HepG2 (cell line): ENCODE results near the gene RASSF4. TPM values are rescaled to one million over a fixed set of nuclear protein-coding genes. Genes with fewer than 3 reads are reported as not detected.

Source experiments
- CHD2 ChIP-seq: IDR thresholded peaks from 2 replicates; pipeline ENCODE4 v1.6.1; 2011; ENCODE audit warnings: low read depth, low read length, improper control_type of control experiment
- KDM4B ChIP-seq: sonication (generic); formaldehyde crosslinking; IDR thresholded peaks from 2 replicates; pipeline ENCODE4 v1.4.0; 2020; ENCODE audit warnings: missing genetic modification reagents
- SALL2 ChIP-seq: sonication (generic); formaldehyde crosslinking; IDR thresholded peaks from 2 replicates; pipeline ENCODE4 v1.8.1; 2023; ENCODE audit warnings: mild to moderate bottlenecking, missing genetic modification reagents, inconsistent platforms
- SETDB1 ChIP-seq: sonication (generic); formaldehyde crosslinking; IDR thresholded peaks from 2 replicates; pipeline ENCODE4 v1.5.1; 2020; ENCODE audit warnings: missing genetic modification reagents, mild to moderate bottlenecking, borderline replicate concordance
- SOX13 ChIP-seq, 3 experiments: fragments of 450-650 bp in 1 of 3; sonication (generic) in 1 of 3; formaldehyde crosslinking in 1 of 3; IDR thresholded peaks in 2 of 3; conservative IDR thresholded peaks in 1 of 3; 2 replicates each; pipeline versions ENCODE4 v1.5.0 to v1.6.1; 2016 to 2020; ENCODE audit warnings: antibody characterized with exemption in 1 of 3, mild to moderate bottlenecking in 1 of 3, missing compliant biosample characterization in 1 of 3, missing genetic modification reagents in 1 of 3, moderate library complexity in 1 of 3
- ZKSCAN1 ChIP-seq: fragments of 150-350 bp; IDR thresholded peaks from 2 replicates; pipeline ENCODE4 v1.6.1; 2014; ENCODE audit warnings: low read length
- ZKSCAN8 ChIP-seq: IDR thresholded peaks from 2 replicates; pipeline ENCODE4 v1.6.1; 2016; ENCODE audit warnings: borderline replicate concordance, missing genetic modification reagents, missing compliant biosample characterization
- ZNF496 ChIP-seq: sonication (generic); formaldehyde crosslinking; IDR thresholded peaks from 2 replicates; pipeline ENCODE4 v1.8.1; 2023; ENCODE audit warnings: mild to moderate bottlenecking, moderate library complexity, missing genetic modification reagents; ENCODE audit not compliant: insufficient replicate concordance
- ZNF552 ChIP-seq: sonication (generic); formaldehyde crosslinking; IDR thresholded peaks from 2 replicates; pipeline ENCODE4 v1.9.0; 2022; ENCODE audit warnings: missing genetic modification reagents, mild to moderate bottlenecking, borderline replicate concordance
- ZSCAN29 ChIP-seq: sonication (generic); formaldehyde crosslinking; conservative IDR thresholded peaks from 2 replicates; pipeline ENCODE4 v1.4.0; 2020; ENCODE audit warnings: mild to moderate bottlenecking, missing genetic modification reagents
- polyA plus RNA-seq, 8 experiments: library from polyadenylated mRNA; depleted of rRNA in 3 of 8; stranded (reverse) in 7 of 8; unstranded in 1 of 8; fragments of >200 nt; fragmentation: Illumina TruSeq in 4 of 8; extraction: Trizol in 4 of 8; gene quantifications; 2 replicates each; pipeline versions ENCODE4 v1.2.1 to v1.2.3, GENCODE V29; 2011 to 2016; ENCODE audit warnings: low read depth in 4 of 8, missing spikeins in 1 of 8, mixed read lengths in 1 of 8; ENCODE audit not compliant: insufficient read depth in 1 of 8
- total RNA-seq, 5 experiments: library from RNA; depleted of rRNA; stranded (reverse); fragments of >200 nt; fragmentation: Illumina TruSeq; extraction: Trizol; gene quantifications; 2 replicates each; pipeline ENCODE4 v1.2.3, GENCODE V29; 2016; ENCODE audit warnings: low read depth in 1 of 5
- TF ChIP-seq, protein P1 (sequence below): sonication (generic); formaldehyde crosslinking; IDR thresholded peaks from 2 replicates; pipeline ENCODE4 v1.5.0; 2020; ENCODE audit warnings: missing genetic modification reagents
- TF ChIP-seq, protein P2 (sequence below): sonication (generic); formaldehyde crosslinking; IDR thresholded peaks from 2 replicates; pipeline ENCODE4 v1.4.0; 2020; ENCODE audit warnings: missing genetic modification reagents
- TF ChIP-seq, protein P3 (sequence below): sonication (generic); formaldehyde crosslinking; IDR thresholded peaks from 2 replicates; pipeline ENCODE4 v1.5.1; 2020; ENCODE audit warnings: mild to moderate bottlenecking, missing genetic modification reagents, borderline replicate concordance
- TF ChIP-seq, protein P4 (sequence below): sonication (generic); formaldehyde crosslinking; IDR thresholded peaks from 2 replicates; pipeline ENCODE4 v1.8.0; 2023; ENCODE audit warnings: mild to moderate bottlenecking, missing genetic modification reagents
- TF ChIP-seq, protein P5 (sequence below): IDR thresholded peaks from 2 replicates; pipeline ENCODE4 v1.6.1; 2016; ENCODE audit warnings: low read depth, missing genetic modification reagents, missing compliant biosample characterization

RASSF4 gene
- total and polyA plus RNA-seq, 2 of the 13 experiments (the other 11 are each of a cell fraction or from before 2014, with no cell fraction given) = 34.0 to 51.7 TPM

DNA sequence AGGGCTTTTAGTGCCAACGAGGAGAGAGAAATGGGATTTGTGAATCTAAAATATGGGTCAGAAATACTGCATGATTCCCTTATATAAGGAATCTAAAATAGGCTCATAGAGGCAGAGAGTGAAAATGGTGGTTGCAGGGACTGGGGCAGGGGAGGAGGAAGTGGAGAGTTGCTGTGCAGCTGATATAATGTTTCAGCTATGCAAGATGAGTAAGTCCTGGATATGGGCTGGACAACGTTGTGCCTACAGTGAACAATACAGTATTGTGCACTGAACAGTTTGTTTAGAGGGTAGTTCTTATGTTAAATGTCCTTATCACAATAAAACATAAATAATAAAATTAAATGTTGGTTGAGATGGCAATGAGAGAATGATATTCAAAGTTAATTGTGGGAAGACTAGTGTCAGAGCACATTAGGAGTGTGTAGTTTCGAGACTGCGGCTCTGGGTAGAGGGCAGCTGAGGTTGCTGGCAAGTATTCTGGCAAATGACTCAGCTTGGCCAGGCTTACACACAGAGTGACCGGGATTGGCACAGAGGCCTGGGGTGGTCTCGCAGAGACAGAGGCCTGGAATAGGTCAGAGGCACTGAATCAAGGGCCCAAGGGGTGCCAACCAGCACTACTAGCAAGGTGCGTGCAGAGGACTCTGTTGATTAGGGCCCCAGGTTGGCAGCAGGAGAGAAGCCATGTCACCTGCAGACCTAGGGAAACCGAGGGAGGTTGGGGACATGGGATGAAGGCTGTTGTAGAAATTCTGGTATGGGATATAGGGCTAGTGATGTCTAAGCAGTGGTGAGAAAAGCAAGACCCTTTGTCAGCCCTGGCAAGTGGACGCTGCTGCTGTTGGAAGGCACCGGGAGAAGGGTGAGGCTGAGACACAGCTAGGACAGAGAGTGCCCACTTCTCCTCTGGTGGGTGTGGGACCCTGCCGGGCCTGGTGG lies 21.8 kb downstream of the RASSF4 start (continued):
- no peak for TF ChIP-seq ZNF496 (CRISPR knock-in tag)
- TF ChIP-seq, protein P1, sequence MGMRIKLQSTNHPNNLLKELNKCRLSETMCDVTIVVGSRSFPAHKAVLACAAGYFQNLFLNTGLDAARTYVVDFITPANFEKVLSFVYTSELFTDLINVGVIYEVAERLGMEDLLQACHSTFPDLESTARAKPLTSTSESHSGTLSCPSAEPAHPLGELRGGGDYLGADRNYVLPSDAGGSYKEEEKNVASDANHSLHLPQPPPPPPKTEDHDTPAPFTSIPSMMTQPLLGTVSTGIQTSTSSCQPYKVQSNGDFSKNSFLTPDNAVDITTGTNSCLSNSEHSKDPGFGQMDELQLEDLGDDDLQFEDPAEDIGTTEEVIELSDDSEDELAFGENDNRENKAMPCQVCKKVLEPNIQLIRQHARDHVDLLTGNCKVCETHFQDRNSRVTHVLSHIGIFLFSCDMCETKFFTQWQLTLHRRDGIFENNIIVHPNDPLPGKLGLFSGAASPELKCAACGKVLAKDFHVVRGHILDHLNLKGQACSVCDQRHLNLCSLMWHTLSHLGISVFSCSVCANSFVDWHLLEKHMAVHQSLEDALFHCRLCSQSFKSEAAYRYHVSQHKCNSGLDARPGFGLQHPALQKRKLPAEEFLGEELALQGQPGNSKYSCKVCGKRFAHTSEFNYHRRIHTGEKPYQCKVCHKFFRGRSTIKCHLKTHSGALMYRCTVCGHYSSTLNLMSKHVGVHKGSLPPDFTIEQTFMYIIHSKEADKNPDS (CRISPR knock-in tag) = no peak
- TF ChIP-seq, protein P2, sequence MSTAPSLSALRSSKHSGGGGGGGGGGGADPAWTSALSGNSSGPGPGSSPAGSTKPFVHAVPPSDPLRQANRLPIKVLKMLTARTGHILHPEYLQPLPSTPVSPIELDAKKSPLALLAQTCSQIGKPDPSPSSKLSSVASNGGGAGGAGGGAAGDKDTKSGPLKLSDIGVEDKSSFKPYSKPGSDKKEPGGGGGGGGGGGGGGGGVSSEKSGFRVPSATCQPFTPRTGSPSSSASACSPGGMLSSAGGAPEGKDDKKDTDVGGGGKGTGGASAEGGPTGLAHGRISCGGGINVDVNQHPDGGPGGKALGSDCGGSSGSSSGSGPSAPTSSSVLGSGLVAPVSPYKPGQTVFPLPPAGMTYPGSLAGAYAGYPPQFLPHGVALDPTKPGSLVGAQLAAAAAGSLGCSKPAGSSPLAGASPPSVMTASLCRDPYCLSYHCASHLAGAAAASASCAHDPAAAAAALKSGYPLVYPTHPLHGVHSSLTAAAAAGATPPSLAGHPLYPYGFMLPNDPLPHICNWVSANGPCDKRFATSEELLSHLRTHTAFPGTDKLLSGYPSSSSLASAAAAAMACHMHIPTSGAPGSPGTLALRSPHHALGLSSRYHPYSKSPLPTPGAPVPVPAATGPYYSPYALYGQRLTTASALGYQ (CRISPR knock-in tag) = no peak
- TF ChIP-seq ZKSCAN1 = no peak
- no peak for TF ChIP-seq ZKSCAN8
- TF ChIP-seq SALL2 (CRISPR knock-in tag) = no peak
- TF ChIP-seq, protein P3, sequence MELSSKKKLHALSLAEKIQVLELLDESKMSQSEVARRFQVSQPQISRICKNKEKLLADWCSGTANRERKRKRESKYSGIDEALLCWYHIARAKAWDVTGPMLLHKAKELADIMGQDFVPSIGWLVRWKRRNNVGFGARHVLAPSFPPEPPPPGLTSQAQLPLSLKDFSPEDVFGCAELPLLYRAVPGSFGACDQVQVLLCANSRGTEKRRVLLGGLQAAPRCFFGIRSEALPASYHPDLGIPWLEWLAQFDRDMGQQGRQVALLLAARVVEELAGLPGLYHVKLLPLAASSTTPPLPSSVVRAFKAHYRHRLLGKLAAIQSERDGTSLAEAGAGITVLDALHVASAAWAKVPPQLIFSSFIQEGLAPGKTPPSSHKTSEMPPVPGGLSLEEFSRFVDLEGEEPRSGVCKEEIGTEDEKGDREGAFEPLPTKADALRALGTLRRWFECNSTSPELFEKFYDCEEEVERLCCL (CRISPR knock-in tag) = no peak
- TF ChIP-seq, protein P4, sequence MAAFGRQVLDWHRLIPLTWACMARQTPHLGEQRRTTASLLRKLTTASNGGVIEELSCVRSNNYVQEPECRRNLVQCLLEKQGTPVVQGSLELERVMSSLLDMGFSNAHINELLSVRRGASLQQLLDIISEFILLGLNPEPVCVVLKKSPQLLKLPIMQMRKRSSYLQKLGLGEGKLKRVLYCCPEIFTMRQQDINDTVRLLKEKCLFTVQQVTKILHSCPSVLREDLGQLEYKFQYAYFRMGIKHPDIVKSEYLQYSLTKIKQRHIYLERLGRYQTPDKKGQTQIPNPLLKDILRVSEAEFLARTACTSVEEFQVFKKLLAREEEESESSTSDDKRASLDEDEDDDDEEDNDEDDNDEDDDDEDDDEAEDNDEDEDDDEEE = no peak
- no peak for TF ChIP-seq KDM4B (CRISPR knock-in tag)
- TF ChIP-seq, protein P5, sequence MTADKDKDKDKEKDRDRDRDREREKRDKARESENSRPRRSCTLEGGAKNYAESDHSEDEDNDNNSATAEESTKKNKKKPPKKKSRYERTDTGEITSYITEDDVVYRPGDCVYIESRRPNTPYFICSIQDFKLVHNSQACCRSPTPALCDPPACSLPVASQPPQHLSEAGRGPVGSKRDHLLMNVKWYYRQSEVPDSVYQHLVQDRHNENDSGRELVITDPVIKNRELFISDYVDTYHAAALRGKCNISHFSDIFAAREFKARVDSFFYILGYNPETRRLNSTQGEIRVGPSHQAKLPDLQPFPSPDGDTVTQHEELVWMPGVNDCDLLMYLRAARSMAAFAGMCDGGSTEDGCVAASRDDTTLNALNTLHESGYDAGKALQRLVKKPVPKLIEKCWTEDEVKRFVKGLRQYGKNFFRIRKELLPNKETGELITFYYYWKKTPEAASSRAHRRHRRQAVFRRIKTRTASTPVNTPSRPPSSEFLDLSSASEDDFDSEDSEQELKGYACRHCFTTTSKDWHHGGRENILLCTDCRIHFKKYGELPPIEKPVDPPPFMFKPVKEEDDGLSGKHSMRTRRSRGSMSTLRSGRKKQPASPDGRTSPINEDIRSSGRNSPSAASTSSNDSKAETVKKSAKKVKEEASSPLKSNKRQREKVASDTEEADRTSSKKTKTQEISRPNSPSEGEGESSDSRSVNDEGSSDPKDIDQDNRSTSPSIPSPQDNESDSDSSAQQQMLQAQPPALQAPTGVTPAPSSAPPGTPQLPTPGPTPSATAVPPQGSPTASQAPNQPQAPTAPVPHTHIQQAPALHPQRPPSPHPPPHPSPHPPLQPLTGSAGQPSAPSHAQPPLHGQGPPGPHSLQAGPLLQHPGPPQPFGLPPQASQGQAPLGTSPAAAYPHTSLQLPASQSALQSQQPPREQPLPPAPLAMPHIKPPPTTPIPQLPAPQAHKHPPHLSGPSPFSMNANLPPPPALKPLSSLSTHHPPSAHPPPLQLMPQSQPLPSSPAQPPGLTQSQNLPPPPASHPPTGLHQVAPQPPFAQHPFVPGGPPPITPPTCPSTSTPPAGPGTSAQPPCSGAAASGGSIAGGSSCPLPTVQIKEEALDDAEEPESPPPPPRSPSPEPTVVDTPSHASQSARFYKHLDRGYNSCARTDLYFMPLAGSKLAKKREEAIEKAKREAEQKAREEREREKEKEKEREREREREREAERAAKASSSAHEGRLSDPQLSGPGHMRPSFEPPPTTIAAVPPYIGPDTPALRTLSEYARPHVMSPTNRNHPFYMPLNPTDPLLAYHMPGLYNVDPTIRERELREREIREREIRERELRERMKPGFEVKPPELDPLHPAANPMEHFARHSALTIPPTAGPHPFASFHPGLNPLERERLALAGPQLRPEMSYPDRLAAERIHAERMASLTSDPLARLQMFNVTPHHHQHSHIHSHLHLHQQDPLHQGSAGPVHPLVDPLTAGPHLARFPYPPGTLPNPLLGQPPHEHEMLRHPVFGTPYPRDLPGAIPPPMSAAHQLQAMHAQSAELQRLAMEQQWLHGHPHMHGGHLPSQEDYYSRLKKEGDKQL (CRISPR knock-in tag) = no peak; the same call in 1 of the 2 replicates
- no peak for TF ChIP-seq ZSCAN29 (CRISPR knock-in tag)
- TF ChIP-seq CHD2 = no peak
- no peak for TF ChIP-seq SETDB1 (CRISPR knock-in tag)
- TF ChIP-seq SOX13 (IDR thresholded peaks at IDR 0.05) = no peak
- 0 out of 4 replicates have a peak, but pooled peaks of 1 of the 2 experiments have one; percentile 17 for TF ChIP-seq SOX13 (CRISPR knock-in tag; conservative IDR thresholded peaks at IDR 0.05 in 1 of 2, IDR thresholded peaks at IDR 0.05 in 1 of 2)
- TF ChIP-seq ZNF552 = no peak
